ENCODE data around the gene SLC9A1.

The SLC9A1 gene

GRCh38 chr1:27150641-27151040, 4.3 kb downstream of the SLC9A1 start:
- no peak for DNase-seq (ENCODE audit: low spot score)

DNA sequence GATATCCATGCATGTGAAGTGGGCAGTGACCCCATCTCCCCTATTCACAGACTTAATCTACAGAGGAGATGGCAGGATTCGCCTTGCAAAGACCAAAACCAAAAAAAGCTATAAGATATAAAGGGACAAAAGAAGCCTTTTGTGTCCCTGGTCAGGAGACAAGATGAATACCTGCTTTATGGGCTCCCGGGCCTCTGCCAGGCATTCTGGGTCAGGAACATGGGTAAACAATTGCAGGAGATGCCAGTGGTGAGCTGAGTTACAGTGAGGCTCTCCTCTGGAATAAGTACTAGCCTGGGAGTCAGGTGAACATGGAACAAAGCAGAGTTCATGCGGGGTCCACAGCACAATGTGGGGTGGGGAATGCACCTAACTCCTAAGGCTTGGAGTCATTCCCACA, 4.7 kb downstream of the SLC9A1 start:
- no peak for DNase-seq (ENCODE audit: low spot score)

DNA sequence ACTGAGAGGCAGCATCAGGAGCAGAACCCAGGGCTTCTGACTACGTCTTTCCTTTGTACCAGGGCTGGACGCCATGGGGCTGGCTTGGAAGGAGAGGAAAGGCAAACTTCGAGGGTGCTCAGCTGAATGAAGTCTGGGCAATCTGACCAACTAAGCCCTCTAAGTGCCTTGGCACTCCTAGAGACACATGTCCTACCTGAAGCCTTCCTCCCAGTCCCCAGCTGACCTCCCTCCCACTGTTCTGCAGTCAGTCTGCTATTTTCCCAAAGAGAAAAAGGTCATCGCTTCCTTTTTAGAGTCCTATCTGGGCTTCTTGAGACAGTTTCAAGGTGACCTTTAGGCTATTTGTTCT, 5.2 kb downstream of the SLC9A1 start:
- DNase-seq (ENCODE audit: low spot score) = no peak

GRCh38 chr1:27149084-27149761, 5.7 kb downstream of the SLC9A1 start:
- DNase-seq (ENCODE audit: low spot score) = no peak

DNA sequence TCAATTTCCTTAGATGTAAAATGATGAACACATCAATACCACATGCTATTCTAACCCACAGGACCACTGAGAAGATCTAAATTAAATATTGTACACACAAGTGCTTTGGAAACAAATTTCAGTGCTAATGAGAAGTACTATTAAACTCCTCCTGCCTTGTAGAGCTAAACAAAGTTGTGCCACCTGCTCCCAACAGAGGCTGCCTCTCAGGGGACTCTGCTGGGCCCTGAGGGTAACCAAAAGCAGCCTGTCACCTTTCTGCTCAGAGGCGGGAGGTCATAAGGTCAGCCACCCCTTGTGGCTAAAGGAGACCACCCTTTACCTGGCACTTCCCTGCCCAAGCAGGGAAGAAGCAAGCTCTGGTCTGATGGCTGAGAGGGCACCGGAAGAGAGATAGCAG, 6.3 kb downstream of the SLC9A1 start:
- DNase-seq (ENCODE audit: low spot score) = no peak

GRCh38 chr1:27147842-27148518, 6.9 kb downstream of the SLC9A1 start:
- no peak for DNase-seq (ENCODE audit: low spot score)

DNA sequence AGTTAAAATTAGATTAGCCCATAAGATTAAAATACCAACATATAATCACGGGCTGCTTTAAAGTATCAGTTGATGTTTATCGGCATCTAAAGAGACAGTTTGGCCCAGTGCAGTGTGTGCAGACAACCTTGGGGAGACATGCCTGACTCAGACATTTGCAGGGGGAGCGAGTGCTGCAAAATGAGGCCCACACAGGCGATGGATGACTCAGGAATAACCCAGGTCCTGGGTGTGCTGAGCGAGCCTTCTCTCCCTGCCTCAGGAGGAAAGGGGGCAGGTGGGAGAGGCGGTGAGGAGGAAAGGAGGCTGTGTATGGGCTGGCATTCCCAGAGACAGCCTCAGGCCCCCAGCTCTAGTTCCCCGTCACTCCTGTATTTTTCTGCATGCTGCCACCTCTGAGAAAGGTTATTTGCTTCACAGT, 9.0 kb downstream of the SLC9A1 start:
- DNase-seq (ENCODE audit: low spot score) = no peak

- DNase-seq (ENCODE audit: low spot score) = no peak
Observed at GRCh38 chr1:27144920-27145661, 9.8 kb downstream of the SLC9A1 start.

DNA sequence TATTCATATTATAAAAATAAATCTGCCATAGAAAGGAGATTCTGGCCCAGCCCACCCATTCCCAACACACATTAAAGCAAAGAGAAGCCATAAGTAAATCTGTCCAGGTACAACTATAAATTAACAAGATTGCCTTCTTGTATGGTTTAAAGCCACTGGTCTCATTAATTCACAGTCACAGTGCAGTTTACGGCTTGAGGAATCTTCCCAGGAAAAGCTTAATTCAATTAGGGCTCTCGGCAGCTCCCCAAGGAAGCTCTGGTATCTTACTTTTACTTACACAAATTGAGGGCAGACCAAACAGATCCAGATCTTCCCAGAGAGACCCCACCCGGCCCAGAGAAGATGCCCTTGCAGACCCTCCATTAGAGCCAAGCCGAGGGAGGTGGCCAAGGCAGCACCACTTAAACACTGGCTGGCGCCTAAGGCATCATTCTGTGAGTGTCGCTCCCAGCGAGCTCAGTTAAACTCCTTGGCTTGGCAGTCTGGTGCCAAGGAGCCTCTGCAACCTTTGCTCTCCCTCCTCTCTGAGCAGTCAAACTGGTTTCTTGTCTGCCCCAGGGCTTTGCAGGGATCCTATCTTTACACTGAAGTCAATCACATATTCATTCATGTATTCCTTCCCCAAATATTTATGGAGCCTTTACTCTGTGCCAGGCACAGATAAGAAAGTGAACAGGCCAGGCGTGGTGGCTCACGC, 10.7 kb downstream of the SLC9A1 start:
- DNase-seq (ENCODE audit: low spot score) = no peak

DNA sequence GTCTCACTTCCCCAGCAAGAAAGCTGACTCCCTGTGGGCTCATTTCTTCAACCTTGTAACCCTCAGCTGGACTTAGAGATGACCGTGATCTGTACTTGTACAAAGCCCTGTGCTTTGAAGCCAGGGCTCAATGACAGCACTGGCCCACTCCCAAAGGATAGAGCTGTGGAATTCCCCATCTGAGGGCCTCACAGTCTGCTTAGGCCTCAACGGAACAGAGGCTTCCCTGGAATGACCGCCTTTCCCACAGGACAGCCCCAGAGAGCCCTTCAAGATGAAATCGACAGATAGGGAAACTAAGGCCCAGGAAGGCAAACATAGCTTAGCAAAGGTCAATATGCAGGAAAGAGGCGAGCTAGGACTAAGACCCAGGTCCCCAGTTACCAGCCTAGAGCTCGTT, 11.5 kb downstream of the SLC9A1 start:
- no peak for DNase-seq (ENCODE audit: low spot score)

DNA sequence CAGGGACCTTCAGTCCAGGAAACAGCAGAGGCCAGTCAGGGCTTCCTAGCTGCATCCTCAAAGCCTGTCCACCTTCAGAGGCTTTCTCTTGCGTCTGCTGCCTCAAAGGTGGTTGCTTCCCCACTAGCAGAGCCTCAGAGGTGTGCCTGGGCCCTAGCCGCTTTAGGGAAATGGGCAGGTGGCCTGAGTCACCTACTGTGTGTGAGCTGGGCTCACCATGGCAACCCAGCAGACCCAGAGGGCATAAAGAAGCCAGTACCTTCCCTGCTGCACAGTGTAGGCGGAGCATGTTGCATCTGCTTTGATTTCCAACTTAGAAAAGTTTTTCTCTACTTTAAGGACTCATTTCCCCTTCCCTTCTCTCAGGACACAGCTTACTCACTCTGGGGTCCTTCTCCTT, 12.5 kb downstream of the SLC9A1 start:
- peak; percentile 46 for DNase-seq (ENCODE audit: low spot score)

GRCh38 chr1:27141266-27142003, 13.5 kb downstream of the SLC9A1 start:
- no peak for DNase-seq (ENCODE audit: low spot score)

- no peak for DNase-seq (ENCODE audit: low spot score)
Observed at GRCh38 chr1:27139980-27140379, 14.9 kb downstream of the SLC9A1 start.

- no peak for DNase-seq (ENCODE audit: low spot score)
Observed at GRCh38 chr1:27138927-27139326, 16.0 kb downstream of the SLC9A1 start.

DNA sequence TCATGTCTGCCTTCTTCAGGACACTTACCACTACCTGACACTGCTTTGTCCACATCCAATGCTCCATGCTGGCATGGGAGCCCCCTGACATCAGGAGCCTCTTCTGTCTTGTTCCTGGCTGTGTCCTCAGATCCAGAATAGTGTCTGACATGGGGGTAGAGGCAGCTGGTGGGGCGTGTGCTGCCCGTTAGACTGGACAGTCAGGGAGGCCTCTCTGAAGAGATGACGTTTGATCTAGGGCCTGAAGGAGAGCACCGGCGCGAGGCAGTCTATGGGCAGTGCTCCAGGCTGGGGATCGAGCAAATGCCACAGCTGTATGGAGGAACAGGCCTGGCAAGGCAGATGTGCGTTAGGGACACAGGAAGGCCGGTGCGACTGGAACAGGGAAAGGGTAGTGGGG, 16.6 kb downstream of the SLC9A1 start:
- no peak for DNase-seq (ENCODE audit: low spot score)

- DNase-seq (ENCODE audit: low spot score) = no peak
Observed at GRCh38 chr1:27137544-27138075, 17.3 kb downstream of the SLC9A1 start.

DNA sequence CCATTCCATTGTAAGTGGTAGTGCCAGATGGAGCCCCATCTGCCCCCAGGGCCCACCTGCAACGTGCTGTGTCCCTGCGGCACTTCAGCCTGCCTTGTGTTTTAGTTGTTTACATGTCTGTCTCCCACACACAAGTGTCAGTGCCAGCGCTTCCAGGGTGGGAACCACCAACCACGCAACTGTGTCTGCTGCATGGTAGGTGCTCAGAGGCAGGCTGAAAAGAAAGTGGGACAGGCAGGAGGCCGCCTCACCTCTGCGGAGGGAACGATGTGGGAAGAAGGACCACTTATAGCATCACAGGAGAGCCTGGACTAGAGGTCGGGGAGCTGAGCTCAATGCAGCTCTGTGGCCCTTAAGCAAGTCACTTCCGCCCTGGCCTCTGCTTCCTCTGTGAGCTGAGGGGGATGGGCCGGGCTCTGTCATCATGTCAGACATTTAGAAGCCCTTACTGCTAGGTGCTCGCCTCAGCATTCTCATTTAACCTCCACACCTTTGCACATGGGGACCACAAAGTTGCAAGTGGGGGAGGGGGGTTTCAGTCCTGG, 17.9 kb downstream of the SLC9A1 start:
- peak; percentile 78 for DNase-seq (ENCODE audit: low spot score)

GRCh38 chr1:27136236-27136551, 18.7 kb downstream of the SLC9A1 start:
- peak; percentile 33 for DNase-seq (ENCODE audit: low spot score)

DNA sequence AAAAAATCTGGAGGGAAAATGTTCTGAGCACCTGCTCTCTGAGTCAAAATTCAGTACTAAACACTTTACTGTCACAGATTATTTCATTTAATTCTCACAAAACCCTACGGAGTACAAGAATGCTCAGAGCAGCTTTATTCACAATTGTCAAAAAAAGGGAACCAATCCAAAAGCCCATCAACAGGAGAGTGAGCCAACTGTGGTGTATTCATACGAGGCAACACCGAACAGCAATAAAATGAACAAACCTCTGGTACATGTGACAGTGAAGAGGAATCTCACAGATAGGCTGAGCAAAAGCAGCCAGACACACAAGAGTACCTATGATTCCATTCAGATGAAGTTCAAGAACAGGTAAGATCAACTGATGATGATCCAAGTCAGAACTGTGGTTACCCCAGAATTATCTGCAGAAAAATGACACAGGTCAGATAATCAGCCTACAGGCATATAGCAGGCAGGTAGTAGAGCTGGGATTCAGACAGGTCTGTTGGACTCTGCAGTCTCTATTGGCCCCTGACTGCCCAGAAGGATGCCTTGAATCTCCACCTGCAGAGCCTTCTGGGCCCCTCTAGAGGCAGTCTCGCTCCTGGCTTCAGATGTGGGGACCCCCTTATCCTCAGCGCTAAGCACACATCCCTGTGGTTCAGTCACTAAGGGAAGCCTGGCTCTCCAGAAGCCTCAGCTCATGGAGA, 19.2 kb downstream of the SLC9A1 start:
- no peak for DNase-seq (ENCODE audit: low spot score)

- DNase-seq (ENCODE audit: low spot score) = no peak
Observed at GRCh38 chr1:27133991-27134390, 20.9 kb downstream of the SLC9A1 start.

GRCh38 chr1:27133158-27133557, 21.8 kb downstream of the SLC9A1 start:
- no peak for DNase-seq (ENCODE audit: low spot score)
